Gastrocnemius medialis (tissue), 4 donors: Measurements from ENCODE around the gene MTFR2. TPM values are rescaled to one million over a fixed set of nuclear protein-coding genes. Genes with fewer than 3 reads are reported as not detected.

Experiments
- ATAC-seq, 2 donors: fragments of 150-250 bp; one replicate each; pipeline ENCODE4 v1.9.1; 2016
- DNase-seq, 2 donors: peaks; one replicate each; pipeline ENCODE4 v3.0.0-alpha.2; 2019
- H3K27ac ChIP-seq, 4 donors: fragments of 200-600 bp; sonication (generic); 1 replicate in 1 of 4; 2 replicates in 3 of 4; pipeline ENCODE4 v1.5.1; 2016 to 2018; ENCODE audit warnings: mild to moderate bottlenecking in 2 of 4, moderate library complexity in 1 of 4
- H3K27me3 ChIP-seq, 3 donors: fragments of 200-600 bp; sonication (generic) in 2 of 3; 1 replicate in 1 of 3; 2 replicates in 2 of 3; pipeline versions ENCODE4 v1.5.1 to v1.6.0; 2016 to 2019; ENCODE audit warnings: mild to moderate bottlenecking in 1 of 3, moderate library complexity in 1 of 3
- H3K36me3 ChIP-seq, 2 donors: fragments of 200-600 bp; sonication (generic) in 1 of 2; one replicate each; pipeline ENCODE4 v1.5.1; 2017 to 2018
- H3K4me1 ChIP-seq, 2 donors: fragments of 200-600 bp; sonication (generic) in 1 of 2; one replicate each; pipeline ENCODE4 v1.5.1; 2016 to 2017; ENCODE audit warnings: mild to moderate bottlenecking in 2 of 2
- H3K4me3 ChIP-seq, 4 donors: fragments of 200-600 bp; sonication (generic) in 3 of 4; 1 replicate in 1 of 4; 2 replicates in 3 of 4; pipeline ENCODE4 v1.5.1; 2016 to 2019; ENCODE audit warnings: mild to moderate bottlenecking in 2 of 4
- H3K9me3 ChIP-seq, 3 donors: fragments of 200-600 bp; sonication (generic) in 2 of 3; 1 replicate in 1 of 3; 2 replicates in 2 of 3; pipeline ENCODE4 v1.5.1; 2016 to 2019
- CTCF ChIP-seq, 5 experiments: fragments of 450-650 bp in 3 of 5; fragments of 200-600 bp in 2 of 5; sonication (generic) in 2 of 5; IDR thresholded peaks in 4 of 5; conservative IDR thresholded peaks in 1 of 5; 1 replicate in 4 of 5; 2 replicates in 1 of 5; pipeline ENCODE4 v1.5.1; 2016 to 2019; ENCODE audit warnings: antibody characterized with exemption in 5 of 5, mild to moderate bottlenecking in 3 of 5, moderate library complexity in 3 of 5
- POLR2A ChIP-seq, 2 donors: fragments of 450-650 bp; IDR thresholded peaks; one replicate each; pipeline ENCODE4 v1.6.1; 2017; ENCODE audit warnings: antibody characterized with exemption in 2 of 2, mild to moderate bottlenecking in 2 of 2, moderate library complexity in 2 of 2
- in situ Hi-C, 4 donors: fragments of 200-750 bp; cut with MboI; loops; one replicate each; pipeline versions ENCODE4 v1.15.0 to v1.8.0; 2017; ENCODE audit warnings: low sequenced_read_pairs in 4 of 4
- intact Hi-C: fragments of 100-400 bp; cut with DNase I; formaldehyde crosslinking; loops from one replicate; pipeline ENCODE4 v1.15.1; 2023; ENCODE audit warnings: low total_unique reads
- total RNA-seq, 4 donors: library from RNA; depleted of rRNA; stranded (reverse); fragments of >200 nt; gene quantifications; one replicate each; pipeline versions ENCODE4 v1.1.0 to v1.2.3, GENCODE V29; 2016

MTFR2 gene
- total RNA-seq, 4 donors from 2014 or later, result 0.51 TPM; not detected in 3

- no peaks in the 10 kb centered on the region for H3K4me1 ChIP-seq
- TF ChIP-seq POLR2A (IDR thresholded peaks at IDR 0.05) (no peak), CTCF (IDR thresholded peaks at IDR 0.05 in 4 of 5, conservative IDR thresholded peaks at IDR 0.05 in 1 of 5) (no peak)
- H3K27ac ChIP-seq, result no peak overlapping the region
- no peak overlapping the region for H3K4me3 ChIP-seq
- no peaks in the 10 kb centered on the region for H3K9me3 ChIP-seq
- in situ Hi-C loops (no loop called here), intact Hi-C loops (no loop called here)
- peaks cover 0 to 31% of the 10 kb centered on the region in 2 donors for H3K36me3 ChIP-seq
- no peak for ATAC-seq
- no peaks in the 10 kb centered on the region for H3K27me3 ChIP-seq
- no peak for DNase-seq
These were observed 58.4 kb downstream of the MTFR2 start for GRCh38 chr6:136191606-136192312.

DNA sequence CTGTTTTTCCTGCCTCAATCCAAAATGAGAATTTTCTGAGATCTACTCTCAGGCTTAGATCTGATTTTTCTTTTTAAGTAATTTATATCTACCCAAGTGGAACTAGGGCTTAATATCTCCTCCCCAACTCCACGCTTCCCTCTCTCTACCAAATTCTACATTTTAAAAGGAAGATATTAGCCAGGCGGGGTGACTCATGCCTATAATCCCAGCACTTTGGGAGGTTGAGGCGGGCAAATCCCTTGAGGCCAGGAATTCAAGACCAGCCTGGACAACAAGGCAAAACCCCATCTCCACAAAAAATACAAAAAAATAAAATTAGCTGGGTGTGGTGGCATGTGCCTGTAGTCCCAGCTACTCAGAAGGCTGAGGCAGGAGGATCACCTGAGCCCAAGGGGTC lies 61.0 kb downstream of the MTFR2 start:
- TF ChIP-seq POLR2A (IDR thresholded peaks at IDR 0.05) (no peak), CTCF (IDR thresholded peaks at IDR 0.05 in 4 of 5, conservative IDR thresholded peaks at IDR 0.05 in 1 of 5) (no peak)
- Histone ChIP-seq H3K4me1 (no peaks in the 10 kb centered on the region), H3K27me3 (no peaks in the 10 kb centered on the region), H3K4me3 (no peak overlapping the region), H3K9me3 (no peaks in the 10 kb centered on the region), H3K36me3 (peaks cover 0 to 31% of the 10 kb centered on the region in 2 donors), H3K27ac (no peak overlapping the region)
- intact Hi-C loops (no loop called here), in situ Hi-C loops (no loop called here)
- DNase-seq (no peak), ATAC-seq (no peak)

GRCh38 chr6:136188486-136188885 lies 61.6 kb downstream of the MTFR2 start:
- H3K4me1 ChIP-seq, result no peaks in the 10 kb centered on the region
- no peak for TF ChIP-seq CTCF (IDR thresholded peaks at IDR 0.05 in 4 of 5, conservative IDR thresholded peaks at IDR 0.05 in 1 of 5)
- DNase-seq (no peak), ATAC-seq (no peak)
- H3K4me3 ChIP-seq, result no peak overlapping the region
- intact Hi-C loops, result no loop called here
- no peak overlapping the region for H3K27ac ChIP-seq
- in situ Hi-C loops, result no loop called here
- H3K36me3 ChIP-seq, result peaks cover 0 to 31% of the 10 kb centered on the region in 2 donors
- no peaks in the 10 kb centered on the region for H3K9me3 ChIP-seq
- H3K27me3 ChIP-seq, result no peaks in the 10 kb centered on the region

DNA sequence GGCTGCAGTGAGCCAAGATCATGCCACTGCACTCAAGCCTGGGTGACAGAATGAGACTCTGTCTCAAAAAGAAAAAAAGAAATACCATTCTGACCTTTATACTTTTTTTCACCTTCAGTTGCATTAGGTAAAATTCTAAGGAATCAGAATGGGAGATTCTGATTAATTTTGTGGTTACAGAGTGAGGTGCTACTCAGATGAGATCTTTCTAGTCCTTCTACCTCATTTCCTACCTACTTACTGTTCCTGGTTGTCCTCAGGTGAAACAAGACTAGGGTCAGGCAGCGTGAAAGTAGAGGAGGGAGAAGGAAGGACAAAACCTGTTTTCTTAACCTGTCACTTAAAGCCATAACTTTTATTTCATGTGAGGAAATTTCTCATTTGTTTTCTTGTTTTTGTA lies 63.7 kb downstream of the MTFR2 start:
- Histone ChIP-seq H3K9me3 (no peaks in the 10 kb centered on the region), H3K4me1 (no peaks in the 10 kb centered on the region), H3K27ac (no peak overlapping the region), H3K4me3 (no peak overlapping the region), H3K36me3 (peaks cover 0 to 24% of the 10 kb centered on the region in 2 donors), H3K27me3 (no peaks in the 10 kb centered on the region)
- intact Hi-C loops (no loop called here), in situ Hi-C loops (no loop called here)
- DNase-seq, result no peak
- ATAC-seq, result no peak
- TF ChIP-seq CTCF (IDR thresholded peaks at IDR 0.05 in 4 of 5, conservative IDR thresholded peaks at IDR 0.05 in 1 of 5) (no peak), POLR2A (IDR thresholded peaks at IDR 0.05) (no peak)

DNA sequence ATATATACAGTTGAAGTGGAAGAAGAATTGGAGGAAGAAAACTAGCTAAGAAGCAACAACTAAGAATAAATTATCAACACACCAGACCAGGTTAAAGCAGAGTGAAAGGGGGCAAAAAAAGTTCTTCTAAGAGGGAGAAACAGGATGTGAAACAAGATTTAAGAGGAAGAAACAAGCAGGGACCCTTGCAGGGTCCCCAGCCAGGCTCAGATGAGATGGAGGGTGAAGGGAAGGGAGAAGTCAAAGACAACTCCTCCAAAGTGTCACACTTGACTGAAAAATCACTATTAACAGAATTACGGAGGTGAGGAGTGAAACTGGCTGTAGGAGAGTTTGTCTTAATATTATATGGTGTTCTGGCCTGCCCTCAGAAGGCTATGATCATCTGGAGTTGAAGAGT lies 65.4 kb downstream of the MTFR2 start:
- TF ChIP-seq POLR2A (IDR thresholded peaks at IDR 0.05) (no peak), CTCF (IDR thresholded peaks at IDR 0.05 in 4 of 5, conservative IDR thresholded peaks at IDR 0.05 in 1 of 5) (no peak)
- in situ Hi-C loops (no loop called here), intact Hi-C loops (no loop called here)
- DNase-seq (no peak), ATAC-seq (no peak)
- H3K36me3 ChIP-seq, result peaks cover 0 to 14% of the 10 kb centered on the region in 2 donors
- H3K4me1 ChIP-seq, result peaks cover 0 to 4% of the 10 kb centered on the region in 2 donors
- H3K27ac ChIP-seq, result no peak overlapping the region
- H3K9me3 ChIP-seq, result no peaks in the 10 kb centered on the region
- no peak overlapping the region for H3K4me3 ChIP-seq
- no peaks in the 10 kb centered on the region for H3K27me3 ChIP-seq
